ENCODE results near the gene PTPRN2. TPM values are rescaled to one million over a fixed set of nuclear protein-coding genes. Genes with fewer than 3 reads are reported as not detected.

PTPRN2 gene
- total and polyA plus RNA-seq, 2 donors (not counting 3 experiments of a cell fraction or from before 2014, with no cell fraction given): 0.62 to 0.88 TPM

DNA sequence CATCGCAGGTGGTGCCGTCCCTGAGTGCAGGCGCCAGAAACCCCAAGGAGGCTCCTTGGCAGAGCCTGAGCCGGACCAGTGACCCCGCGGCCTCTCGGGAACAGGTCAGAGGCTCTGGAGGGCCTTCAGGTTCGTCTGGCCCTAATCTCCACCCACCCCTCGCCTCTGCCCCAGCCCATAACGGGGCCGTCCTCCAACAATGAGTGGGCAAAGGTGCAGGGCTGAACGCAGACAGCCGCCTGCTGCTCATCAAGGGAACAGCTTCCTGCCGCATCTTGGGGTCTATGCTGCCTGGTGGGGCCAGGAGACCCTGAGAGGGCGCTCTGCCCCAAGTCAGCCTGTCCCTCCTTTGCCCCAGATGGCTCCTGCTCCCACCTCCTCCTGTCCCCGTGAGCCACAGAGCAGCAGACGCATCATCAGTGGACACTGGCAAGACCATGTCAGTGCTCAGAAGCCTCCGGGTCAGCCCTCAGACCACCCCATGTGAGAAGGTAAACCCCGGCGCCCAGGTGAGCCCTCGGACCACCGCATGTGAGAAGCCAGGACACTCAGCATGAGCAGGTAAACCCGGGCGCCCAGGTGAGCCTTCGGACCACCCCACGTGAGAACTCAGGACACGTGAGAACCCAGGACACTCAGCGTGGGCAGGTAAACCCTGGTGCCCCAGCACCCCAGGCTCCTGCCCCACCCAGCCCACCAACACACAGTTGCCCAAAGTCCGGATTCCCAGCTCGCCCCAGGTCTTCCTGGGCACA, 142.0 kb downstream of the PTPRN2 start:
- H2AFZ ChIP-seq (ENCODE audit: low read depth, low read length): no peak overlapping the region
- H3K4me3 ChIP-seq (replicated peaks in 1 of 3; ENCODE audit: insufficient read depth in 1 of 3, low read depth in 1 of 3, low read length in 3 of 3): no peak overlapping the region
- TF ChIP-seq EZH2 (IDR thresholded peaks at IDR 0.05; ENCODE audit: borderline replicate concordance, low read depth, low read length, severe bottlenecking) (no peak), FOS (IDR thresholded peaks at IDR 0.05; ENCODE audit: borderline replicate concordance, insufficient read depth, low read length) (no peak), POLR2A (IDR thresholded peaks at IDR 0.05; ENCODE audit: low read depth, low read length) (no peak), GATA2 (IDR thresholded peaks at IDR 0.05; ENCODE audit: insufficient read depth, insufficient read length, low read depth, low read length) (no peak), JUN (IDR thresholded peaks at IDR 0.05; ENCODE audit: borderline replicate concordance, insufficient read depth, insufficient read length, low read depth) (no peak), POLR2AphosphoS5 (IDR thresholded peaks at IDR 0.05; ENCODE audit: insufficient read depth, low read depth, low read length) (no peak), MYC (IDR thresholded peaks at IDR 0.05; ENCODE audit: low read depth, low read length) (no peak)
- TF ChIP-seq, protein P1, sequence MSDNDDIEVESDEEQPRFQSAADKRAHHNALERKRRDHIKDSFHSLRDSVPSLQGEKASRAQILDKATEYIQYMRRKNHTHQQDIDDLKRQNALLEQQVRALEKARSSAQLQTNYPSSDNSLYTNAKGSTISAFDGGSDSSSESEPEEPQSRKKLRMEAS (IDR thresholded peaks at IDR 0.05; ENCODE audit: insufficient read depth, insufficient read length): no peak
- TF ChIP-seq, protein P2, sequence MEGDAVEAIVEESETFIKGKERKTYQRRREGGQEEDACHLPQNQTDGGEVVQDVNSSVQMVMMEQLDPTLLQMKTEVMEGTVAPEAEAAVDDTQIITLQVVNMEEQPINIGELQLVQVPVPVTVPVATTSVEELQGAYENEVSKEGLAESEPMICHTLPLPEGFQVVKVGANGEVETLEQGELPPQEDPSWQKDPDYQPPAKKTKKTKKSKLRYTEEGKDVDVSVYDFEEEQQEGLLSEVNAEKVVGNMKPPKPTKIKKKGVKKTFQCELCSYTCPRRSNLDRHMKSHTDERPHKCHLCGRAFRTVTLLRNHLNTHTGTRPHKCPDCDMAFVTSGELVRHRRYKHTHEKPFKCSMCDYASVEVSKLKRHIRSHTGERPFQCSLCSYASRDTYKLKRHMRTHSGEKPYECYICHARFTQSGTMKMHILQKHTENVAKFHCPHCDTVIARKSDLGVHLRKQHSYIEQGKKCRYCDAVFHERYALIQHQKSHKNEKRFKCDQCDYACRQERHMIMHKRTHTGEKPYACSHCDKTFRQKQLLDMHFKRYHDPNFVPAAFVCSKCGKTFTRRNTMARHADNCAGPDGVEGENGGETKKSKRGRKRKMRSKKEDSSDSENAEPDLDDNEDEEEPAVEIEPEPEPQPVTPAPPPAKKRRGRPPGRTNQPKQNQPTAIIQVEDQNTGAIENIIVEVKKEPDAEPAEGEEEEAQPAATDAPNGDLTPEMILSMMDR (IDR thresholded peaks at IDR 0.05; ENCODE audit: extremely low read depth in 1 of 2, insufficient read depth in 1 of 2, low read depth in 1 of 2, low read length in 2 of 2): no peak
- ChIA-PET POLR2A (no interaction called here), CTCF (no interaction called here)
- intact Hi-C loops (cut with micrococcal nuclease): no loop called here
- no peaks in the 10 kb centered on the region for H4K20me1 ChIP-seq (replicated peaks; ENCODE audit: control insufficient read depth, extremely low read depth, insufficient read depth, low read length)
- dilution Hi-C loops (cut with MboI; ENCODE audit: extremely low pct_ligation_motif_present, low sequenced_read_pairs): no loop called here
- no peaks in the 10 kb centered on the region for H3K4me1 ChIP-seq (ENCODE audit: control insufficient read depth, extremely low read depth, insufficient read depth, low read length)
- BruUV-seq (replicated peaks): no TSS peak
- H3K4me2 ChIP-seq (ENCODE audit: insufficient read depth, low read length): no peak overlapping the region
- H3K36me3 ChIP-seq (ENCODE audit: control insufficient read depth in 2 of 2, extremely low read depth in 1 of 2, insufficient read depth in 2 of 2, low read length in 2 of 2): no peaks in the 10 kb centered on the region
- H3K27ac ChIP-seq (ENCODE audit: insufficient read depth, low read depth, low read length): no peak overlapping the region
- FAIRE-seq: no peak
- no peaks in the 10 kb centered on the region for H3K79me2 ChIP-seq (ENCODE audit: control insufficient read depth, insufficient read depth, low read length)
- H3K27me3 ChIP-seq (ENCODE audit: control insufficient read depth in 2 of 2, insufficient read depth in 2 of 2, low read length in 2 of 2): no peaks in the 10 kb centered on the region
- no peak for DNase-seq (ENCODE audit: low read depth, low spot score)
- H3K9ac ChIP-seq (replicated peaks; ENCODE audit: extremely low read depth, insufficient read depth, low read length): no peak overlapping the region
- H3K9me3 ChIP-seq (replicated peaks; ENCODE audit: control insufficient read depth, insufficient read depth, low read length): peaks cover 3% of the 10 kb centered on the region
- H3K9me1 ChIP-seq (replicated peaks; ENCODE audit: control insufficient read depth, extremely low read depth, insufficient read depth, low read length): no peaks in the 10 kb centered on the region

All from endothelial cell of umbilical vein (primary cell).